Stimulated activated naive CD4-positive, alpha-beta T cell treated with Interleukin-2 at 50 U/mL for 16 hours (primary cell): ENCODE data around the gene WHRN.

Experiments
- DNase-seq: peaks from one replicate; lab custom pipeline; 2025; lab: John Stamatoyannopoulos, UW

Gene WHRN

DNA sequence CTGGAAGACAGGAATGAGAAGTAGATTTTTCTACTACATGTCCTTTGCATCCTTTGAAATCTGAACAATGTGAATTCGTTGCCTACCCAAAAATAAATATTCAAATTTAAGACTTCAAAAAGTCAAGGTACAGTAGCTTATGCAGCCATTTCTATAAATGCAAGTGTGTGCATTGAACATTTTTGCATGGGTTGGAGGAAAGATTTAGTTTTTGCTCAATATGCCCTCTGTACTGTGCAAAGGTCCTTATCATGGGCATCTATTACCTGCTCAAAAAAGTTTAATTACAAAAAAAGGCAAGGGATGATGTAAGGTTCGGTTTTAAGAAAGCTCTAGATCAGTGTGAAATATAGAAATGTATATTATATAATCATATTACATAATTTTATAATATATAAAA lies 140.1 kb downstream of the WHRN start:
- no peak for DNase-seq

DNA sequence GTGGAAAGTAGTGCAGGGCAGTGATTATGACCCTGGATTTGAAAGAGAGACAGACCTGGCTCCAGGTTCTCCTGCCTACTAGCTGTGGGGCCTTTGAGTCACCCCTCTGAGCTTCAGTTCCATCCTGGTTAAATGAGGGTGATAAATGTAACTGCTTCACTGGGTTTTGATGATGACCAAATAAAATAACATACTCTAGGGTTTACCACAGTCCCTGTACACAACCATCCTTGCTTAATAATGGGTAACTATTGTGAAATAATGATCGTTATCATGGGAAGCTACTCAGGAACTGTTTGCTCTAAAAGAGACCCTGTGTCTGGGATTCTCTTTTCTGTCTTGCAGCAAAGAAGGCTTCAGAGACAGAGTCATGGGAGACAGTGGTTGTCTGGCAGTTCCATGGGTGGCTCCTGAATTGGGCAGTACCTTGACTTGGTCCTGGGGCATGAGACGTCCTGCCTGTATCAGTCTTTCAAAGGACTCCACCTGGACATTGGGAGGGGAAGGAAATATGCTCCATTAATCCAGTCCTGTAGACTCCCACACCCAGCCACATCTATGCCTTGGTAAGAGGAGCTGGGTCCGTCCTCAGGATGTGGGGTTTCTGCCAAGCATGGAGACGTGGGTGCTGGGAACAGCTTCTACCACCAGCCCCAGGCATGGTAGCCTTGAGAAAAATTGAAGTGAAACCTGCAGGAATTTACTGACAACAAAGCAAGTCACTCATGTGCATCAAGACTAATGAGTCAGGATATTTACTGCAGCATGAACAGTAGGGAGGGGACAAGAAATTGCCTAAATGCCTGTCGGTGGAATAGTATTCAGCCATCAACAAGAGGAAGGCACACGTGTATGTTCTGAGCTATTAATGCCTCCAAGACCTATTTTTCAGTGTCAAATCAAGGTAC lies 140.9 kb downstream of the WHRN start:
- DNase-seq, result no peak

DNA sequence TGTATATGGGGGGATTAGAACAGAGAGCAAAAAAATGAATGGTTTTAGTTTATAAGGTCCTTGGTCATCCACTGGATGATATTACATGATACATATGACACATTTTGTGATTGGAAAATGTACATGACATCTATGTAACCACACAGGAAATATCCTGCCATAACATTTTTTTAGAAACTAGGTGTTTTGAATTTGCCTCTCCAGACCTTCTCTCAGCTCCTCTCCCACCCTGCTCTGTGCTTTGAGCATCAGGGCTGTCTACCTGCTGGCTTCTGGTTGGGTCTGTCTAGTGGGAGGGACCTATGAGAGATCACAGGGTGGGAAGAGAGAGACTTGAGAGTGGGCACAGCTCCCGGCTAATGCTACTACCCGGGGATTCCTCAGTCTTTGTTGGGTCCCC lies 141.8 kb downstream of the WHRN start:
- DNase-seq, result no peak

DNA sequence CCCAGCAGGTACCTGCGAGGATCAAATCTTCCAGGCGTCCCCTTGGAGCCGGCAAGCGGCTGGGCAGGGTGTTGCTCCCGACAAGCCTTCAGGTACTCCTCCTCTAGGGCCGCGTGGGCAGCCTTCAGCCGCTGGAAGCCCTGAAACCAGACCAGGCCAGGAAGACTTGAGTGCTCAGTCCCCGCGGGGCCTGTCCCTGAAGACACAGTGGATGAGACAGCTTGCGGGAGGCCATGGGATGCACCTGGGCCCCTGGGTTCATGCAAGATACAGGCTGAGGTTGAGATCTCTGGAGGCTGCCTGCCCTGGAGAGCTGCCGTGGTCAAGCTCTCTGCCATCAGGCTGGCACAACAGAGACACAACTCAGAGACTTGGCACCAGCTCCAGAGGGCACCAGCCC lies 142.9 kb downstream of the WHRN start:
- DNase-seq, result no peak

DNA sequence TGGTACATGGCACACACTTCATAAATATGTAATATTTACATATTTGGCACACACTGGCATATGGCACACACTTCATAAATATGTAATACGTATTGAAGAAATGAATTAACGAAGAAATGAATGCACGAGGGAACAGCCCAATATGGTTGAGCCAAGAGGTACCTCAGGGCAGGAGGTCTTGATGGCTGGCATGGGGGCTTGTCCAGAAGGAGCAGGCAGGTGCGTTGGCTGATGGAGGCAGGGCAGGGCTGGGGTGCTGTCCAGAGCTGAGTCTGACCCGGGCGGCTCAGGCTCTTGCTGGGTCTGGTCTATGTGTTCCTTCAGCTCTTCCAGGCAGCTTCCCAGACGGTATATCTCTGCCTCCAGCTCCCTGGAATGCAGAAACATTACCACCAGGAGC lies 143.7 kb downstream of the WHRN start:
- no peak for DNase-seq

DNA sequence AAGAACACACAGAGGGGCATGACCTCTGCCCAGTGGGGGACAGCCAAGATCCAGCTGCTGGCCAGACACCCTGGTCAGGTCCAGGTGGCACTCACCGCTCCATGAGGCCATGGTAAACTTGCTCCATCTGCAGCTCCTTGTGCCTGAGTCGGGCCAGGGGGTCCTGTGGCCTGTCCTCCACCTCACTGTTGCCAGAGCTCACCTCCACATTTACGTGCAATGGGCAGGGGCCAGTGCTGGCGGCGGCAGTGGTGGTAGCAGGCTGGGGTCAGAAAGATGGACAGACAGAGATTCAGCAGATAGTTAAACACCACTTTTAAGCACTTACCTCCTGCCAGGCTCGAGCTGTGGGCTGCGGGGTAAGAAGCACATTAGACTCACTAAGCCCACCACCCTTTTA lies 145.5 kb downstream of the WHRN start:
- no peak for DNase-seq

DNA sequence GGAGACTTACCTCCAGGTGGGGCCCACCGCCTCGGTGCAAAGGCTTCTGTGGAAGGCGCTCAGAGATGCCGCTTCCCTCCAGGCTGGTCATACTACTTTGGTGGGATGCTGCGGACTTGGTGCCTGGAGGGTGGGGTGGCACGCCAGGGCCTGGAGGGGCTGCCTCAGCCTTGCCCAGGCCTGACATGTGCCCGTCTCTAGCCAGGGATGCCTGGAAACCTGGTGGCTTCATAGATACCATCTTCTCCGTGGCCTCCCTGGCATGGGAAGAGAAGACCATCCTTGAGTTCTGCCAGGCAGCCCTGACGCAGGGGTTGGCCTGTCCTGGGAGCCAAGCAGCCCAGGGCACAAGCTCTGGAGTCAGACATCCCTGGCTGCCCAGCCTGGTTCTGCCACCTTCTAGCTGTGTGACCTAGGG lies 147.4 kb downstream of the WHRN start:
- DNase-seq, result no peak

DNA sequence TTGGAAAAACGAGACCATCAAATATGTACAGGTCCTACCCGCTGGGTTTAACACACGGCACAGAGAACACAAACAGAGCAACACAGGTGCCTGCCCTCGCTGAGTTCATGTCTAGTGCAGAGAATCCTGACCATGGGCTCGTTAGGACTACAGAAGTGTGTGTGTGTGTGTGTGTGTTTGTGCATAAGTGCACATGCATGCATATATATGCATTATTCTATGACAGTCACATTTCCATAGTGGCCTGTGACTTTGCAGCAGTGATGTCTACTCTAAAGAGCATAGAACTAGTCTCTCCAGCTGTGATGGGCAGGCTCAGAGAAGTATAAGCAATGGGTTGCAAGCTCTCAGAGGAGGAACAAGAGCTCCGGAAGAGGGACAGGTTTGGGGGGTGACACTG lies 147.9 kb downstream of the WHRN start:
- DNase-seq, result no peak

DNA sequence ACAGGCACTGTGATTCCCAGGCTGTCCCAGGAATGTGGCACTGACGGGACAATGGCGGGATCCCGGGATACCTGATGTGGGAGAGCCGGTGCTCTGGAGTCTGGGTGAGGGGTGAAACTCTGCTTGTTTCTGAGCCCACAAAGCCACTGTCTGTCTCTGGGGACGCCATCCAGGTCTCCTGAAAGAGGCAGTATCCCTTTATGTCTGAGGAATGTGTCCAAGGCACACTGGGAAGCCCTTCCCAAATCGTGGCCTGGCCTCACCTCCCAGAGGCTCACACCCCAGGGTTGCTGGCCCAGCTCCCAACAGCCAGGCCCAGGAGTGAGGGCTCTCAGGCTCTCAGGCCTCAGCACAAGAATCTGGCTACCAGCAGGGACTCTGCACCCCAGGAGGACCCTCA lies 148.5 kb downstream of the WHRN start:
- no peak for DNase-seq

DNA sequence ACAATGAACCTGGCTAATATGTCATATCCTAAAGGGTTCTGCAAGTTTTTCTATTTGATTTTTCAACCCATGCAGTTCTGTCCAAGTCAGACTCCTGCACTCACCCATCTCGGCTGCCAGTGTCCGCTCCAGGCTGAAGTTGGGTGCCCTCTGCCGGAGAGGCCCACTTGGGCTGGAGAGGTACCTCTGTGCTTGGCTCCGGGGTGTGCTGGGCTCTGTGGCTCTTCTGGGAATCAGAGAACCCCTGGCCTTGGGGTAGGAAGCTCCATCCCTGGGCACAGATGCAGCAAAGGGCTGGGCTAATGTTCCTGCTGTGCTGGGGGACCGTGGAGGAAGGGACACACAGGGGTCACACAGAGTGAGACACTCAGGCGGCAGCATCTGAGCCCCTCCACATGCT lies 149.5 kb downstream of the WHRN start:
- no peak for DNase-seq
